GM12801 (cell line): Measurements from ENCODE around the gene MSI2.

Experiments used
- TF ChIP-seq, protein P1 (sequence below): IDR thresholded peaks from one replicate; pipeline ENCODE4 v1.5.1; 2011; ENCODE audit warnings: control low read depth; ENCODE audit not compliant: insufficient read length; ENCODE audit errors: extremely low read depth

The MSI2 gene

GRCh38 chr17:57434361-57434760 lies 178.0 kb downstream of the MSI2 start:
- TF ChIP-seq, protein P1, sequence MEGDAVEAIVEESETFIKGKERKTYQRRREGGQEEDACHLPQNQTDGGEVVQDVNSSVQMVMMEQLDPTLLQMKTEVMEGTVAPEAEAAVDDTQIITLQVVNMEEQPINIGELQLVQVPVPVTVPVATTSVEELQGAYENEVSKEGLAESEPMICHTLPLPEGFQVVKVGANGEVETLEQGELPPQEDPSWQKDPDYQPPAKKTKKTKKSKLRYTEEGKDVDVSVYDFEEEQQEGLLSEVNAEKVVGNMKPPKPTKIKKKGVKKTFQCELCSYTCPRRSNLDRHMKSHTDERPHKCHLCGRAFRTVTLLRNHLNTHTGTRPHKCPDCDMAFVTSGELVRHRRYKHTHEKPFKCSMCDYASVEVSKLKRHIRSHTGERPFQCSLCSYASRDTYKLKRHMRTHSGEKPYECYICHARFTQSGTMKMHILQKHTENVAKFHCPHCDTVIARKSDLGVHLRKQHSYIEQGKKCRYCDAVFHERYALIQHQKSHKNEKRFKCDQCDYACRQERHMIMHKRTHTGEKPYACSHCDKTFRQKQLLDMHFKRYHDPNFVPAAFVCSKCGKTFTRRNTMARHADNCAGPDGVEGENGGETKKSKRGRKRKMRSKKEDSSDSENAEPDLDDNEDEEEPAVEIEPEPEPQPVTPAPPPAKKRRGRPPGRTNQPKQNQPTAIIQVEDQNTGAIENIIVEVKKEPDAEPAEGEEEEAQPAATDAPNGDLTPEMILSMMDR = no peak

- TF ChIP-seq, protein P1 = no peak
Observed at GRCh38 chr17:57436565-57436964, 180.2 kb downstream of the MSI2 start.

GRCh38 chr17:57438066-57438731 lies 181.9 kb downstream of the MSI2 start:
- TF ChIP-seq, protein P1 = no peak

- TF ChIP-seq, protein P1 = no peak
Observed at GRCh38 chr17:57439651-57440050, 183.3 kb downstream of the MSI2 start.

DNA sequence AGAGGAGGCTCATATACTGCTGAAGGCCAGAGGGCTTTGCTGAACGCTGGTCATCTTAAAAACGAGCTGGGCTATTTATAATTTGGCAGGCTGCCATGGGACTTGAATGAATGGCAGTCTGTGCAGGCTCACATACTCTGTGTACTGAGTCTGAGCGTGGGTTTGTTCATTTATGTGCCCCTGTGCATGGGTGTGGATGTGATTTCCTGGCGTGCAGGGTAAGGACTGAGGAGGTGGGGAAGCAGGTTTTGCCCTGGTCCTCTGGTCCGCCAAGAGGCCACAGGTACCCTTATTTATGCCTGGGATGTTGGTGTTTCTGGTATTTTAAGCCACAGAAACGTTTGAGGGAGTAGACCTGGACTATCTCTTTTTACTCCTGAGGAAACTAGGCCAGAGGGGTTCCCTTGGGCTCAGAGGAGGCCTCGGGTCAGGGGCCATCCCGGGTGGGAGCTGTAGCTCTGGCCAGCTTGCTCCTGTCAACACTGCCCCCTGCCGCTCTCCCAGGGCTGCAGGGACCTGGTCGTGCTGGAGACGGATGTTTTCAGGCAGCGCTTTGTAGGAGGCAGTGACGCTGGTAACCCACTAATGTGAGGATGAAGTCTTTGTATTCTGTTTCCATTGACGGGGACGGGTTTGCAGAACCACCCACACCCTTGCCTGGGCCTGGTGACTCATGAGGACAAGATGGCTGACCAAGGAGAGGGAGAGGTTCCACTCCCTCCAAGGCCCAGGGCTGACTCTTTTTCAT lies 184.4 kb downstream of the MSI2 start:
- TF ChIP-seq, protein P1 = no peak

GRCh38 chr17:57441270-57441600 lies 184.9 kb downstream of the MSI2 start:
- TF ChIP-seq, protein P1 = no peak

- TF ChIP-seq, protein P1 = no peak
Observed at GRCh38 chr17:57442401-57442823, 186.1 kb downstream of the MSI2 start.
